HCT116 (cell line): Measurements from ENCODE around the gene KATNAL1.

Source experiments
- CTCF ChIP-seq, 3 experiments: fragments of 200-600 bp in 1 of 3; sonication (generic) in 1 of 3; IDR thresholded peaks in 2 of 3; conservative IDR thresholded peaks in 1 of 3; 2 replicates each; pipeline ENCODE4 v1.5.1; 2012 to 2017; ENCODE audit warnings: low read depth in 2 of 3, low read length in 2 of 3, antibody characterized with exemption in 1 of 3, borderline replicate concordance in 1 of 3, control low read depth in 1 of 3, mild to moderate bottlenecking in 1 of 3, mixed read lengths in 1 of 3, mixed run types in 1 of 3, moderate library complexity in 1 of 3; ENCODE audit not compliant: insufficient read depth in 1 of 3
- EZH2 ChIP-seq: fragments of 200-600 bp; sonication (generic); IDR thresholded peaks from 2 replicates; pipeline ENCODE4 v1.6.1; 2017; ENCODE audit warnings: antibody characterized with exemption, mixed run types
- EZH2phosphoT487 ChIP-seq: fragments of 200-600 bp; IDR thresholded peaks from 2 replicates; pipeline ENCODE4 v1.6.1; 2018; ENCODE audit warnings: antibody characterized with exemption, borderline replicate concordance
- JUND ChIP-seq: IDR thresholded peaks from 2 replicates; pipeline ENCODE4 v1.6.1; 2012
- MAX ChIP-seq: IDR thresholded peaks from 2 replicates; pipeline ENCODE4 v1.6.1; 2012
- POLR2A ChIP-seq: IDR thresholded peaks from 2 replicates; pipeline ENCODE4 v1.7.0; 2011; ENCODE audit warnings: borderline replicate concordance; ENCODE audit not compliant: insufficient read depth, insufficient read length; ENCODE audit errors: extremely low read depth
- POLR2AphosphoS5 ChIP-seq: IDR thresholded peaks from 2 replicates; pipeline ENCODE4 v1.6.1; 2011; ENCODE audit warnings: mild to moderate bottlenecking, low read depth, low read length, moderate library complexity
- SIN3A ChIP-seq: IDR thresholded peaks from 2 replicates; pipeline ENCODE4 v1.6.1; 2012; ENCODE audit warnings: low read depth
- TCF7L2 ChIP-seq: IDR thresholded peaks from 2 replicates; pipeline ENCODE4 v1.7.0; 2011; ENCODE audit warnings: borderline replicate concordance, inconsistent platforms; ENCODE audit not compliant: insufficient read depth, insufficient read length; ENCODE audit errors: extremely low read depth
- ZBTB33 ChIP-seq: IDR thresholded peaks from 2 replicates; pipeline ENCODE4 v1.6.1; 2011; ENCODE audit warnings: mild to moderate bottlenecking, low read length, moderate library complexity; ENCODE audit not compliant: insufficient replicate concordance; ENCODE audit errors: extremely low read depth
- ZFX ChIP-seq: fragments of 450-650 bp; IDR thresholded peaks from 2 replicates; pipeline ENCODE4 v1.6.1; 2017
- ZNF274 ChIP-seq: fragments of 200-500 bp; sonication (Bioruptor generic); IDR thresholded peaks from 2 replicates; pipeline ENCODE4 v1.6.1; 2014; ENCODE audit warnings: mild to moderate bottlenecking, low read depth, low read length, inconsistent platforms

GRCh38 chr13:30332456-30333143 lies 25.2 kb upstream of the KATNAL1 start:
- TF ChIP-seq CTCF (IDR thresholded peaks at IDR 0.05 in 2 of 3, conservative IDR thresholded peaks at IDR 0.05 in 1 of 3; ENCODE audit: borderline replicate concordance in 1 of 3, insufficient read depth in 1 of 3, low read depth in 2 of 3, low read length in 2 of 3) (no peak), POLR2AphosphoS5 (no peak), POLR2A (no peak), SIN3A (no peak), EZH2 (no peak), TCF7L2 (no peak), ZNF274 (no peak), EZH2phosphoT487 (no peak), JUND (no peak), MAX (no peak), ZBTB33 (no peak), ZFX (no peak)
